SK-N-SH (cell line): ENCODE measurements around the gene PRR36. TPM values are rescaled to one million over a fixed set of nuclear protein-coding genes. Genes with fewer than 3 reads are reported as not detected.

Source experiments
- CTCF ChIA-PET: fragments of 300-600, 350-600 bp; formaldehyde crosslinking; extraction: SDS; loops from one replicate; lab custom pipeline; 2021; lab: Yijun Ruan, JAX
- POLR2A ChIA-PET: fragments of 350-600 bp; sonication (Branson Sonifier 250); formaldehyde crosslinking; extraction: SDS; loops from one replicate; lab custom pipeline; 2020; ENCODE audit warnings: antibody characterized with exemption, inconsistent platforms; lab: Yijun Ruan, JAX
- DNase-seq: peaks from one replicate; pipeline ENCODE4 v3.0.0; 2012
- H2AFZ ChIP-seq: fragments of 200-600 bp; sonication (generic); 2 replicates; pipeline ENCODE4 v1.8.1; 2016; ENCODE audit warnings: antibody characterized with exemption, mild to moderate bottlenecking, low read depth
- H3F3A ChIP-seq: fragments of 200-600 bp; sonication (generic); replicated peaks from 2 replicates; pipeline ENCODE3; 2016; ENCODE audit warnings: antibody characterized with exemption, mild to moderate bottlenecking; ENCODE audit not compliant: insufficient read depth
- H3K27ac ChIP-seq, 2 experiments: fragments of 200-500 bp in 1 of 2; fragments of 200-600 bp in 1 of 2; sonication (Bioruptor generic) in 1 of 2; sonication (generic), shearing (Covaris generic) in 1 of 2; 2 replicates each; pipeline versions ENCODE4 v1.5.1 to v1.6.1; 2014 to 2016; ENCODE audit warnings: low read depth in 2 of 2, inconsistent platforms in 1 of 2, low read length in 1 of 2, mild to moderate bottlenecking in 1 of 2, mixed read lengths in 1 of 2
- H3K27me3 ChIP-seq: fragments of 200-600 bp; sonication (generic), shearing (Covaris generic); 2 replicates; pipeline ENCODE4 v1.6.1; 2016; ENCODE audit warnings: mixed run types; ENCODE audit not compliant: insufficient read depth
- H3K36me3 ChIP-seq, 2 experiments: fragments of 200-500 bp in 1 of 2; fragments of 200-600 bp in 1 of 2; sonication (Bioruptor generic) in 1 of 2; sonication (generic) in 1 of 2; replicated peaks in 1 of 2; 2 replicates each; pipeline versions ENCODE3 to v1.5.1; 2014 to 2016; ENCODE audit warnings: low read length in 1 of 2, mild to moderate bottlenecking in 1 of 2; ENCODE audit not compliant: insufficient read depth in 2 of 2, control insufficient read depth in 1 of 2
- H3K4me1 ChIP-seq, 2 experiments: fragments of 200-500 bp in 1 of 2; fragments of 200-600 bp in 1 of 2; sonication (Bioruptor generic) in 1 of 2; sonication (generic), shearing (Covaris generic) in 1 of 2; 2 replicates each; pipeline versions ENCODE4 v1.5.1 to v1.6.1; 2014 to 2016; ENCODE audit warnings: low read depth in 1 of 2, low read length in 1 of 2, mixed run types in 1 of 2; ENCODE audit not compliant: insufficient read depth in 2 of 2, control insufficient read depth in 1 of 2
- H3K4me2 ChIP-seq: fragments of 200-600 bp; sonication (generic), shearing (Covaris generic); 2 replicates; pipeline ENCODE4 v1.6.1; 2017; ENCODE audit warnings: mixed run types
- H3K4me3 ChIP-seq, 2 experiments: fragments of 200-500 bp in 1 of 2; fragments of 200-600 bp in 1 of 2; sonication (Bioruptor generic) in 1 of 2; sonication (generic), shearing (Covaris generic) in 1 of 2; 2 replicates each; pipeline versions ENCODE4 v1.5.1 to v1.8.1; 2014 to 2016; ENCODE audit warnings: low read depth in 2 of 2, inconsistent platforms in 1 of 2, low read length in 1 of 2, mild to moderate bottlenecking in 1 of 2, mixed read lengths in 1 of 2, moderate library complexity in 1 of 2
- H3K79me2 ChIP-seq: fragments of 200-600 bp; sonication (generic); 2 replicates; pipeline ENCODE4 v1.8.1; 2017; ENCODE audit warnings: mild to moderate bottlenecking; ENCODE audit not compliant: insufficient read depth
- H3K9ac ChIP-seq: fragments of 200-600 bp; sonication (generic); 2 replicates; pipeline ENCODE4 v1.6.1; 2017; ENCODE audit warnings: mixed run types
- H3K9me2 ChIP-seq: fragments of 200-600 bp; sonication (generic); 2 replicates; pipeline ENCODE4 v1.6.1; 2017; ENCODE audit warnings: mixed run types
- H3K9me3 ChIP-seq: fragments of 200-600 bp; sonication (generic); 2 replicates; pipeline ENCODE4 v1.6.1; 2017; ENCODE audit warnings: mixed run types, mild to moderate bottlenecking, moderate library complexity
- H4K20me1 ChIP-seq: fragments of 200-600 bp; sonication (generic); 2 replicates; pipeline ENCODE4 v1.6.1; 2017; ENCODE audit warnings: mild to moderate bottlenecking, mixed run types; ENCODE audit not compliant: insufficient read depth
- CTCF ChIP-seq: fragments of 200-600 bp; sonication (generic); IDR thresholded peaks from 2 replicates; pipeline ENCODE4 v1.6.1; 2017; ENCODE audit warnings: antibody characterized with exemption, mild to moderate bottlenecking, moderate library complexity
- ELF1 ChIP-seq: IDR thresholded peaks from 2 replicates; pipeline ENCODE4 v1.4.0; 2012
- EZH2phosphoT487 ChIP-seq: fragments of 200-600 bp; sonication (generic); IDR thresholded peaks from 2 replicates; pipeline ENCODE4 v1.6.1; 2017; ENCODE audit warnings: low read depth, mixed run types, mild to moderate bottlenecking, antibody characterized with exemption, moderate library complexity, borderline replicate concordance
- FOSL2 ChIP-seq: IDR thresholded peaks from 2 replicates; pipeline ENCODE4 v1.4.0; 2012; ENCODE audit warnings: low read depth, mild to moderate bottlenecking, moderate library complexity, borderline replicate concordance
- FOXJ3 ChIP-seq: sonication (generic); formaldehyde crosslinking; IDR thresholded peaks from 2 replicates; pipeline ENCODE4 v1.5.1; 2020; ENCODE audit warnings: mild to moderate bottlenecking, missing genetic modification reagents
- GABPA ChIP-seq: IDR thresholded peaks from 2 replicates; pipeline ENCODE4 v1.4.0; 2012; ENCODE audit warnings: low read depth, mild to moderate bottlenecking
- IRF3 ChIP-seq: fragments of 150-350 bp; IDR thresholded peaks from 2 replicates; pipeline ENCODE4 v1.6.1; 2016; ENCODE audit warnings: mild to moderate bottlenecking, low read depth, low read length
- JUND ChIP-seq: IDR thresholded peaks from 2 replicates; pipeline ENCODE4 v1.4.0; 2012
- MAX ChIP-seq: IDR thresholded peaks from 2 replicates; pipeline ENCODE4 v1.4.0; 2012; ENCODE audit warnings: low read depth
- NFIC ChIP-seq: IDR thresholded peaks from 2 replicates; pipeline ENCODE4 v1.4.0; 2012; ENCODE audit warnings: borderline replicate concordance
- RAD21 ChIP-seq: IDR thresholded peaks from 2 replicates; pipeline ENCODE4 v1.6.1; 2012; ENCODE audit warnings: mild to moderate bottlenecking, low read length
- REST ChIP-seq: IDR thresholded peaks from 2 replicates; pipeline ENCODE4 v1.6.1; 2012; ENCODE audit warnings: mild to moderate bottlenecking, low read depth, low read length, moderate library complexity
- RFX5 ChIP-seq: IDR thresholded peaks from 2 replicates; pipeline ENCODE4 v1.6.1; 2012; ENCODE audit warnings: mild to moderate bottlenecking, improper control_type of control experiment, low read length
- RXRA ChIP-seq: IDR thresholded peaks from 2 replicates; pipeline ENCODE4 v1.4.0; 2012; ENCODE audit warnings: low read depth, mild to moderate bottlenecking, borderline replicate concordance
- TAF1 ChIP-seq: IDR thresholded peaks from 2 replicates; pipeline ENCODE4 v1.6.1; 2012; ENCODE audit warnings: low read depth, mild to moderate bottlenecking, low read length, moderate library complexity, borderline replicate concordance
- USF1 ChIP-seq: IDR thresholded peaks from 2 replicates; pipeline ENCODE4 v1.4.0; 2012; ENCODE audit warnings: low read depth, borderline replicate concordance
- YY1 ChIP-seq: IDR thresholded peaks from 2 replicates; pipeline ENCODE4 v1.4.0; 2012; ENCODE audit warnings: low read depth, mild to moderate bottlenecking
- WGBS: methylation state at CpG from one replicate; pipeline ENCODE4 v1.1.6; 2017; ENCODE audit warnings: low lambda C conversion rate; 5-methylcytosine and 5-hydroxymethylcytosine counted together
- polyA plus RNA-seq, 3 experiments: library from polyadenylated mRNA; depleted of rRNA; stranded (reverse); fragments of >200 nt; gene quantifications; 2 replicates each; pipeline ENCODE4 v1.2.3, GENCODE V29; 2012

The PRR36 gene
- polyA plus RNA-seq, 1 of the 3 experiments (the other 2 are of a cell fraction) = 0.18 TPM

- Histone ChIP-seq H3K27ac (peak overlapping the region in 1 of 2 experiments; percentile 56; a peak in 1 of 4 replicates), H3K4me1 (peaks cover 0 to 30% of the 10 kb centered on the region in 2 experiments; a peak in 2 of 4 replicates), H3K9me2 (no peaks in the 10 kb centered on the region), H3K9ac (no peak overlapping the region), H3K4me2 (peak overlapping the region; percentile 78), H3K9me3 (no peaks in the 10 kb centered on the region), H3K79me2 (no peaks in the 10 kb centered on the region), H3K36me3 (no peaks in the 10 kb centered on the region), H3K4me3 (peak overlapping the region; percentile 47 to 59), H2AFZ (no peak overlapping the region), H3F3A (peaks cover 14% of the 10 kb centered on the region), H3K27me3 (no peaks in the 10 kb centered on the region), H4K20me1 (no peaks in the 10 kb centered on the region)
- ChIA-PET POLR2A (interaction anchor here (0.7 to 1.2 kb wide), 3 partner anchors 13 to 46 kb away, joined by 3 to 6 read pairs (median 5); no protein-coding TSS in a partner anchor), CTCF (interaction anchor here (1.0 to 1.7 kb wide), 3 partner anchors 16 to 127 kb away, joined by 4 to 5 read pairs (median 4); partner anchors contain the start of gene SNAPC2)
- WGBS = 58% methylated on average over 12 of the region's 12 CpGs
- no peak for DNase-seq
- TF ChIP-seq ELF1 (no peak), GABPA (no peak), FOSL2 (no peak), NFIC (no peak), USF1 (no peak), FOXJ3 (CRISPR knock-in tag) (no peak), JUND (no peak)
- TF ChIP-seq, all 33 proteins: peak for 0
Measured at GRCh38 chr19:7874897-7875273, 695 bp upstream of the PRR36 start.

- Histone ChIP-seq H3K36me3 (no peaks in the 10 kb centered on the region), H3K4me1 (peaks cover 0 to 30% of the 10 kb centered on the region in 2 experiments; a peak in 2 of 4 replicates), H4K20me1 (no peaks in the 10 kb centered on the region), H3K9me2 (no peaks in the 10 kb centered on the region), H3K4me2 (peak overlapping the region; percentile 78), H3K79me2 (no peaks in the 10 kb centered on the region), H3K27me3 (no peaks in the 10 kb centered on the region), H3K9me3 (no peaks in the 10 kb centered on the region), H3K27ac (peak overlapping the region in 1 of 2 experiments; percentile 76; a peak in 1 of 4 replicates), H3F3A (peaks cover 14% of the 10 kb centered on the region), H3K4me3 (peak overlapping the region; percentile 47 to 59), H2AFZ (no peak overlapping the region), H3K9ac (no peak overlapping the region)
- ChIA-PET POLR2A (no interaction called here), CTCF (interaction anchor here (1.1 to 1.6 kb wide), 4 partner anchors 12 to 54 kb away, joined by 3 to 5 read pairs (median 4); no protein-coding TSS in a partner anchor)
- no peak for DNase-seq
- WGBS = 52% methylated on average over 39 of the region's 53 CpGs
- TF ChIP-seq NFIC (no peak), IRF3 (no peak), MAX (no peak), YY1 (no peak), EZH2phosphoT487 (no peak), JUND (no peak), REST (no peak), TAF1 (no peak), USF1 (no peak), RFX5 (no peak), RAD21 (no peak), CTCF (no peak), RXRA (no peak)
Measured at GRCh38 chr19:7873304-7874075, 700 bp downstream of the PRR36 start.
